Panc1 (cell line): ENCODE measurements around the gene OR51B4.

Source experiments
- POLR2AphosphoS5 ChIP-seq: IDR thresholded peaks from 2 replicates; pipeline ENCODE4 v1.6.1; 2012; ENCODE audit warnings: mild to moderate bottlenecking, low read depth, low read length, moderate library complexity
- REST ChIP-seq, 2 experiments: IDR thresholded peaks; 2 replicates each; pipeline ENCODE4 v1.6.1; 2011 to 2012; ENCODE audit warnings: low read depth in 2 of 2, control low read depth in 1 of 2, low read length in 1 of 2, mild to moderate bottlenecking in 1 of 2, moderate library complexity in 1 of 2; ENCODE audit not compliant: insufficient read depth in 1 of 2
- SIN3A ChIP-seq: IDR thresholded peaks from 2 replicates; pipeline ENCODE4 v1.6.1; 2012; ENCODE audit warnings: low read depth, mild to moderate bottlenecking, low read length, moderate library complexity, borderline replicate concordance; ENCODE audit not compliant: insufficient read depth
- TCF7L2 ChIP-seq: IDR thresholded peaks from 2 replicates; pipeline ENCODE4 v1.6.1; 2011; ENCODE audit warnings: mild to moderate bottlenecking, low read depth, low read length, inconsistent platforms
- TF ChIP-seq, protein P1 (sequence below): fragments of 450-650 bp; IDR thresholded peaks from 2 replicates; pipeline ENCODE4 v1.5.1; 2017; ENCODE audit warnings: mild to moderate bottlenecking

- TF ChIP-seq, protein P1, sequence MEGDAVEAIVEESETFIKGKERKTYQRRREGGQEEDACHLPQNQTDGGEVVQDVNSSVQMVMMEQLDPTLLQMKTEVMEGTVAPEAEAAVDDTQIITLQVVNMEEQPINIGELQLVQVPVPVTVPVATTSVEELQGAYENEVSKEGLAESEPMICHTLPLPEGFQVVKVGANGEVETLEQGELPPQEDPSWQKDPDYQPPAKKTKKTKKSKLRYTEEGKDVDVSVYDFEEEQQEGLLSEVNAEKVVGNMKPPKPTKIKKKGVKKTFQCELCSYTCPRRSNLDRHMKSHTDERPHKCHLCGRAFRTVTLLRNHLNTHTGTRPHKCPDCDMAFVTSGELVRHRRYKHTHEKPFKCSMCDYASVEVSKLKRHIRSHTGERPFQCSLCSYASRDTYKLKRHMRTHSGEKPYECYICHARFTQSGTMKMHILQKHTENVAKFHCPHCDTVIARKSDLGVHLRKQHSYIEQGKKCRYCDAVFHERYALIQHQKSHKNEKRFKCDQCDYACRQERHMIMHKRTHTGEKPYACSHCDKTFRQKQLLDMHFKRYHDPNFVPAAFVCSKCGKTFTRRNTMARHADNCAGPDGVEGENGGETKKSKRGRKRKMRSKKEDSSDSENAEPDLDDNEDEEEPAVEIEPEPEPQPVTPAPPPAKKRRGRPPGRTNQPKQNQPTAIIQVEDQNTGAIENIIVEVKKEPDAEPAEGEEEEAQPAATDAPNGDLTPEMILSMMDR, result no peak
- no peak for TF ChIP-seq REST (IDR thresholded peaks at IDR 0.05; ENCODE audit: insufficient read depth in 1 of 2, low read depth in 2 of 2, low read length in 1 of 2)
- no peak for TF ChIP-seq POLR2AphosphoS5
- TF ChIP-seq TCF7L2, result no peak
- TF ChIP-seq SIN3A, result no peak
These were observed 49.4 kb downstream of the OR51B4 start for GRCh38 chr11:5252192-5252918.
